Calu3 (cell line): ENCODE measurements around the gene NPTX1. TPM values are rescaled to one million over a fixed set of nuclear protein-coding genes. Genes with fewer than 3 reads are reported as not detected.

Source experiments
- BruUV-seq: library from RNA; stranded (reverse); fragments of 400-500 nt; replicated peaks from 2 replicates; lab custom pipeline; 2021; lab: Mats Ljungman, UMichigan
- CTCF ChIA-PET: fragments of 300-600 bp; sonication (Branson Sonifier 250); formaldehyde crosslinking; loops from one replicate; lab custom pipeline; 2022; ENCODE audit warnings: antibody characterized with exemption; lab: Charles Lee
- DNase-seq: peaks from one replicate; pipeline ENCODE4 v3.0.0; 2022
- H3K27ac Mint-ChIP-seq: one replicate; pipeline ENCODE4 v1.8.0; 2022; ENCODE audit warnings: mixed read lengths; ENCODE audit not compliant: unreplicated experiment
- H3K27me3 Mint-ChIP-seq: one replicate; pipeline ENCODE4 v1.8.0; 2022; ENCODE audit warnings: mixed read lengths; ENCODE audit not compliant: unreplicated experiment
- H3K36me3 Mint-ChIP-seq: one replicate; pipeline ENCODE4 v1.8.0; 2022; ENCODE audit warnings: mild to moderate bottlenecking, moderate library complexity, mixed read lengths; ENCODE audit not compliant: insufficient read depth, unreplicated experiment
- H3K4me1 Mint-ChIP-seq: one replicate; pipeline ENCODE4 v1.8.0; 2022; ENCODE audit warnings: mild to moderate bottlenecking, low read depth, mixed read lengths; ENCODE audit not compliant: unreplicated experiment
- H3K4me3 Mint-ChIP-seq: one replicate; pipeline ENCODE4 v1.8.0; 2022; ENCODE audit warnings: mild to moderate bottlenecking, low read depth, moderate library complexity, mixed read lengths; ENCODE audit not compliant: unreplicated experiment
- H3K9me3 Mint-ChIP-seq: one replicate; pipeline ENCODE4 v1.8.0; 2022; ENCODE audit warnings: low read depth, mixed read lengths; ENCODE audit not compliant: unreplicated experiment
- CTCF ChIP-seq: fragments of 200-600 bp; IDR thresholded peaks from one replicate; pipeline ENCODE4 v1.8.0; 2022; ENCODE audit warnings: antibody characterized with exemption; ENCODE audit not compliant: unreplicated experiment
- intact Hi-C: fragments of 100-400 bp; cut with micrococcal nuclease; formaldehyde crosslinking; loops from one replicate; pipeline ENCODE4 v1.10.0; 2022; ENCODE audit not compliant: unreplicated experiment
- total RNA-seq: library from RNA; stranded (reverse); gene quantifications from 2 replicates; pipeline ENCODE4 v1.2.3, GENCODE V29; 2022

The NPTX1 gene
- total RNA-seq, 1 experiment from 2014 or later: 0.21 TPM

- no TSS peak for BruUV-seq
- Mint-ChIP-seq H3K27me3 (peaks cover 47% of the 10 kb centered on the region), H3K27ac (no peak overlapping the region), H3K4me3 (no peak overlapping the region), H3K9me3 (no peaks in the 10 kb centered on the region), H3K4me1 (peaks cover 11% of the 10 kb centered on the region), H3K36me3 (peaks cover 11% of the 10 kb centered on the region)
- CTCF ChIA-PET: no interaction called here
- intact Hi-C loops: no loop called here
- no peak for TF ChIP-seq CTCF
- DNase-seq: no peak
These were observed 17.2 kb downstream of the NPTX1 start for GRCh38 chr17:80459234-80459633.

DNA sequence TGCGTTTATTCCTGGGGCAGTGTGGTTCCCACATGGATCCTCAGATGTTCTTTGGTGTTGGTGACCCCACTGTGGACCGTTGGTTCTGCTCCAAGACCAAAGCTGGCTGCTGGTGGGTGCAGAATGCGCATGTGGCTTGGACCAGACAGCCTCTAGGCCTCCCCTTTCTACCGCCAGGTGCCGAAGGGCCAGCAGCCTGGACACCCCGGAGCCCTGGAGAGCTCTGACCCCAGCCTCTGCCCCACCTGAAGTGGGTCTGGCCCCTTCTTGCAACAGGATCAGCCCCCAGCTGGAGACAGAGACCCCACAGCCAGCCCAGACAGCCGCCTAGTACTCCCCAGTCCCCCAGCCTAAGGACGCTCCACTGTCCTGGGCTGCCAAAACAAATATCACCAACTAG lies 18.4 kb downstream of the NPTX1 start:
- TF ChIP-seq CTCF: no peak
- BruUV-seq: no TSS peak
- Mint-ChIP-seq H3K27me3 (peaks cover 47% of the 10 kb centered on the region), H3K4me3 (no peak overlapping the region), H3K9me3 (no peaks in the 10 kb centered on the region), H3K4me1 (peaks cover 11% of the 10 kb centered on the region), H3K27ac (no peak overlapping the region), H3K36me3 (peaks cover 24% of the 10 kb centered on the region)
- intact Hi-C loops: no loop called here
- CTCF ChIA-PET: no interaction called here
- no peak for DNase-seq

- Mint-ChIP-seq H3K27ac (peak overlapping the region; percentile 17), H3K9me3 (no peaks in the 10 kb centered on the region), H3K4me1 (peaks cover 11% of the 10 kb centered on the region), H3K27me3 (peaks cover 45% of the 10 kb centered on the region), H3K36me3 (peaks cover 24% of the 10 kb centered on the region), H3K4me3 (no peak overlapping the region)
- intact Hi-C loops: no loop called here
- BruUV-seq: no TSS peak
- peak; percentile 42 for DNase-seq
- no peak for TF ChIP-seq CTCF
- CTCF ChIA-PET: no interaction called here
These were observed 19.1 kb downstream of the NPTX1 start for GRCh38 chr17:80457236-80457856.

- Mint-ChIP-seq H3K4me3 (no peak overlapping the region), H3K36me3 (peaks cover 24% of the 10 kb centered on the region), H3K4me1 (peaks cover 11% of the 10 kb centered on the region), H3K27ac (no peak overlapping the region), H3K9me3 (no peaks in the 10 kb centered on the region), H3K27me3 (peaks cover 38% of the 10 kb centered on the region)
- intact Hi-C loops: no loop called here
- no peak for DNase-seq
- CTCF ChIA-PET: interaction anchor here (1.0 to 2.1 kb wide), 2 partner anchors 10 to 30 kb away, joined by 3 to 7 read pairs; no protein-coding TSS in a partner anchor
- BruUV-seq: no TSS peak
- TF ChIP-seq CTCF: no peak
These were observed 19.8 kb downstream of the NPTX1 start for GRCh38 chr17:80456465-80457235.
